T-helper 9 cell (primary cell): ENCODE measurements around the gene TMEM132A.

ENCODE experiments used
- DNase-seq: peaks from one replicate; pipeline ENCODE4 v3.0.0-alpha.2; 2020
- total RNA-seq, 2 donors: gene quantifications; one replicate each; lab custom pipeline; 2026; lab: John Stamatoyannopoulos, UW

Gene TMEM132A
- total RNA-seq, result 0.24 to 0.35 reads per million in 2 donors

GRCh38 chr11:60924110-60924905 is at the start of gene TMEM132A:
TMEM132A (plus strand) TSS chr11:60924460; CDS start chr11:60924634, 174 bp downstream.
- no peak for DNase-seq

GRCh38 chr11:60875366-60876167 is 48.7 kb upstream of the TMEM132A start:
- DNase-seq, result no peak

GRCh38 chr11:60876168-60876485 is 48.1 kb upstream of the TMEM132A start:
- no peak for DNase-seq

- no peak for DNase-seq
Observed at GRCh38 chr11:60878245-60879101, 45.8 kb upstream of the TMEM132A start.

GRCh38 chr11:60879104-60879503 is 45.2 kb upstream of the TMEM132A start:
- no peak for DNase-seq

- no peak for DNase-seq
Observed at GRCh38 chr11:60879971-60880588, 44.2 kb upstream of the TMEM132A start.

- DNase-seq, result no peak
Observed at GRCh38 chr11:60880643-60881282, 43.5 kb upstream of the TMEM132A start.

GRCh38 chr11:60887556-60887955 is 36.7 kb upstream of the TMEM132A start:
- DNase-seq, result no peak

GRCh38 chr11:60889869-60890311 is 34.4 kb upstream of the TMEM132A start:
- DNase-seq, result no peak

- no peak for DNase-seq
Observed at GRCh38 chr11:60890696-60891095, 33.6 kb upstream of the TMEM132A start.

GRCh38 chr11:60891103-60891741 is 33.0 kb upstream of the TMEM132A start:
- DNase-seq, result no peak

- DNase-seq, result no peak
Observed at GRCh38 chr11:60895687-60896086, 28.6 kb upstream of the TMEM132A start.

GRCh38 chr11:60897496-60897895 is 26.8 kb upstream of the TMEM132A start:
- DNase-seq, result no peak

- DNase-seq, result no peak
Observed at GRCh38 chr11:60899046-60899936, 25.0 kb upstream of the TMEM132A start.

- no peak for DNase-seq
Observed at GRCh38 chr11:60899977-60900376, 24.3 kb upstream of the TMEM132A start.

GRCh38 chr11:60900673-60901404 is 23.4 kb upstream of the TMEM132A start:
- DNase-seq, result no peak

- no peak for DNase-seq
Observed at GRCh38 chr11:60902625-60903024, 21.6 kb upstream of the TMEM132A start.

- no peak for DNase-seq
Observed at GRCh38 chr11:60905047-60905446, 19.2 kb upstream of the TMEM132A start.

- no peak for DNase-seq
Observed at GRCh38 chr11:60905551-60906113, 18.6 kb upstream of the TMEM132A start.
